GM12892 (cell line): Measurements from ENCODE around the gene SPDYE5.
"Not testable (repeated sequence)": the region's sequence is repeated elsewhere in the genome, so short reads cannot be mapped to it uniquely, and the experiment has no call there.

Experiments
- POLR2A ChIP-seq: IDR thresholded peaks from 2 replicates; pipeline ENCODE4 v1.6.1; 2011; ENCODE audit warnings: low read depth, low read length, control low read depth
- POLR2AphosphoS5 ChIP-seq: IDR thresholded peaks from 2 replicates; pipeline ENCODE4 v1.6.1; 2011; ENCODE audit warnings: low read depth, low read length, control low read depth

GRCh38 chr7:75521727-75522126 lies 29.6 kb downstream of the SPDYE5 start:
- TF ChIP-seq POLR2AphosphoS5, POLR2A: not testable (repeated sequence)
